Activated naive CD4-positive, alpha-beta T cell treated with anti-CD3 and anti-CD28 coated beads, Interleukin-2, amount 50 U/mL, for 72 hours (primary cell): ENCODE results near the gene EPS15. TPM values are rescaled to one million over a fixed set of nuclear protein-coding genes. Genes with fewer than 3 reads are reported as not detected.
"Not testable (repeated sequence)": the region's sequence is repeated elsewhere in the genome, so short reads cannot be mapped to it uniquely, and the experiment has no call there.

Experiments used
- ATAC-seq, 2 donors: fragments of 150-1000 bp; cut with Tn5 transposase; 2 replicates each; pipeline ENCODE4 v1.10.0; 2021; ENCODE audit warnings: mild to moderate bottlenecking in 2 of 2, moderate library complexity in 2 of 2
- DNase-seq, 2 donors: peaks; one replicate each; pipeline ENCODE4 v3.0.0; 2021 to 2022; ENCODE audit warnings: low spot score in 2 of 2
- H3K27ac Mint-ChIP-seq, 2 donors: one replicate each; pipeline ENCODE4 v1.8.0; 2022; ENCODE audit warnings: mild to moderate bottlenecking in 2 of 2, mixed read lengths in 2 of 2
- H3K36me3 Mint-ChIP-seq, 2 donors: one replicate each; pipeline ENCODE4 v1.8.0; 2022; ENCODE audit warnings: mixed read lengths in 2 of 2
- H3K9me3 Mint-ChIP-seq, 2 donors: one replicate each; pipeline ENCODE4 v1.8.0; 2022; ENCODE audit warnings: mixed read lengths in 2 of 2
- total RNA-seq, 2 donors: library from RNA; stranded (reverse); gene quantifications; one replicate each; pipeline ENCODE4 v1.2.3, GENCODE V29; 2022

Gene EPS15
- total RNA-seq, 2 donors from 2014 or later = 56.4 to 59.9 TPM

DNA sequence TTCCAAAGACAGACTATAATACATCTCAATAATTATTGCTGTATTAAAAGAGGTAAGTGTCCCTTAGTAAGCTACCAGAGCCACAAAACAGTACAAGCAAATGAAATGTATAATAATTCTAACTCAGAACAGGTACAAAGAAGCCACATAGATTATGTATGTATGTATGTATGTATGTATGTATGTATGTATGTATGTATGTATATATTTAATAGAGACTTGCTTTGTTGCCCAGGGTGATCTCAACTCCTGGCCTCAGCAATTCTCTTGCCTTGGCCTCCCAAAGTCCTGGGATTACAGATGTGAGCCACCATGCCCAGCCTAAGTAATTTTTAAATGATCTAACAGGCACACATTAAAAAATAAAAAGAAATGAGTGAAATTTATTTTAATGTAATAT is 86.9 kb downstream of the EPS15 start:
- H3K36me3 Mint-ChIP-seq = peaks cover 16 to 35% of the 10 kb centered on the region in 2 donors

DNA sequence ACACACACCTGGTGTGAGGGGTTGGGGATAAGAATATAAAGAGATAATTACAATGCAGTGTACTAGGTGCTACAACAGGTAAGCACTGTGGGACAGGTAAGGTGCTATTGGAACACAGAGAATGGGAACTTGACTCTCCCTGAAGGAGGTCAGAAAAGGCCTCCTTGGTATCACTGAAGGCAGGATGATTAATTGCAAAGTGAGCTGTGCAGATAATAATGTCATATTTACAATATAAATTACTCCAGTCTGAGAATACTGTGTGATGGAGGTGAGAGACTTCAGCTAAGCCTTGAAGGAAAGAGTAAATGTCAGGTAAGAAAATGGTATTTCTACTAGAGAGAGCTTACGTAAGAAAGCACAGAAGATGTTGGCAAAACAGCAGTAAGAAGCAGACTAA is 91.6 kb downstream of the EPS15 start:
- no peak for DNase-seq
- H3K36me3 Mint-ChIP-seq = peaks cover 12 to 29% of the 10 kb centered on the region in 2 donors

More for the DNA sequence above, 86.9 kb downstream of the EPS15 start:
- Mint-ChIP-seq H3K27ac (no peak overlapping the region), H3K9me3 (no peaks in the 10 kb centered on the region)
- DNase-seq (no peak), ATAC-seq (no peak)

DNA sequence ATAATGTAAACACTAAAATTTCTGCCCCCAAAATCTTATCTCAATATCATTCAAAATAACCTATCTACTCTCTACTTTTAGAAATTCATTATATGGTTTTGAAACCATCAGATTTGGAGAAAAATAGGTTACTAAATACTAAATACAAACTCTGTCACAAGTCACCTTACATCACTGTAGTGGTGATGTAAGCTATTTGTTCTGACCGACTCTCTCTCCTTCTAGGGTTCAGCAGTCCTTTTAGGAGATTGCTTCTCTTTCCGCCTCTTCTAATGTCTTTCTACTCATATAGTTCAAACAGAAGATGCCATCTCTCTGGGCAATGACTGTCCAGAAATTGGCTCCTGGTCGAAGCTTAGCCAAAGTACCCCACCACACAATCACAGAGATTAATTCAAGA is 93.1 kb downstream of the EPS15 start:
- DNase-seq = no peak
- Mint-ChIP-seq H3K27ac (no peak overlapping the region), H3K9me3 (no peaks in the 10 kb centered on the region), H3K36me3 (peaks cover 12 to 29% of the 10 kb centered on the region in 2 donors)
- no peak for ATAC-seq

More for the DNA sequence above, 91.6 kb downstream of the EPS15 start:
- no peak for ATAC-seq
- H3K27ac Mint-ChIP-seq = no peak overlapping the region
- H3K9me3 Mint-ChIP-seq = no peaks in the 10 kb centered on the region

DNA sequence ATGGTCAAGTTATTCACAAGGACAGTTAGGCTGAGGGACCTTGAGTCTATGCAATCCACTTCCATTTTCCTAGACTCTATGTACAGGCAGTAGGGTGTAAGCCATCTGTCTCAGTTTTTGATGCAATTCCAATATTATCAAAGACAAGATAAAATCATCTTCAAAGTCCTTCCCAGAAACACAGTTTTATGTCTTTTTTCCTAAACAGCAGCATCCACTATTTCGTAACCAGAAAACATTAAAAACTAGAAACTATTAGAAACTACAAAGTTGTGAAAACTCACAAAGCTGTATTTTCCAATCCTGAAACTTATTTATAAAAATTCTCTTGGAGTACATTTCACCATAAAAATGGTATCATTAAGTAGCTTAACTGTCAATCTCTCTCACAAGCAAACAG is 93.8 kb downstream of the EPS15 start:
- Mint-ChIP-seq H3K27ac (no peak overlapping the region), H3K36me3 (peaks cover 17 to 29% of the 10 kb centered on the region in 2 donors), H3K9me3 (no peaks in the 10 kb centered on the region)
- ATAC-seq = no peak
- no peak for DNase-seq

DNA sequence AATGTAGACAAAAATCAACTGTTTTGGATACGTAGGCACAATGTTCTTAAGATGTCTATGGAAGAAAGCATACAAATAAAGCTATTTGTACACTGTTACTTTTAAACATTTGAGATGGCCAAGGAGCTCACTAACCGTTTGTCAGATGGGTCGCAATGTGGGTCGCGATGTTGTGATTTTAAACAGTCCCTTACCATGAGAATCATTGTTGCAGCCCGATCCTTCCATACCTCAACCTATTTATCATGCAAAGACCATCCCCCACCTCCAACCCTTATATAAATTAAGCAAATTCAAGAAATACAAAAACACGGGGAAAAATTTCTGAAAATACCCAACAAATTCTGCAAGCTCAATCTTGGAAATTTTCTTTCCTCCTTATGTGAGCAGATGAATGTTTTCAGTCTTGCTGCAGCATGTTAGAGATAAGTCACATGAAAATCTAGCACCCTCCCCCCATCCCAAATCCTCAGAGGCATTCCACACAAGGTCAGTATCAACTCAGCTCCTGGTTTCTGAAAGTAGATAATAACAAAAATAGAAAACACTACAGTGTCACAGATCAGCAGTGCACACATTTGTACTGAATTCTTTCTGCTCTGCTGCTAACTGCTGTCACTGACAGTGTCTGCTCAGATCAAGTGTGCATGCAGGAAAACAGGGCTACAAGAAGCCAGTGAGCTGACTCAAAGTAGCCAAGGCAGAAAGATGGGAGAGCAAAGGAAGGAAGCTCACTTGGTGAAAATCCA is 95.8 kb downstream of the EPS15 start:
- Mint-ChIP-seq H3K36me3 (peaks cover 16 to 19% of the 10 kb centered on the region in 2 donors), H3K27ac (peak overlapping the region in 1 of 2 donors; percentile 48), H3K9me3 (no peaks in the 10 kb centered on the region)
- no peak for DNase-seq
- no peak for ATAC-seq

DNA sequence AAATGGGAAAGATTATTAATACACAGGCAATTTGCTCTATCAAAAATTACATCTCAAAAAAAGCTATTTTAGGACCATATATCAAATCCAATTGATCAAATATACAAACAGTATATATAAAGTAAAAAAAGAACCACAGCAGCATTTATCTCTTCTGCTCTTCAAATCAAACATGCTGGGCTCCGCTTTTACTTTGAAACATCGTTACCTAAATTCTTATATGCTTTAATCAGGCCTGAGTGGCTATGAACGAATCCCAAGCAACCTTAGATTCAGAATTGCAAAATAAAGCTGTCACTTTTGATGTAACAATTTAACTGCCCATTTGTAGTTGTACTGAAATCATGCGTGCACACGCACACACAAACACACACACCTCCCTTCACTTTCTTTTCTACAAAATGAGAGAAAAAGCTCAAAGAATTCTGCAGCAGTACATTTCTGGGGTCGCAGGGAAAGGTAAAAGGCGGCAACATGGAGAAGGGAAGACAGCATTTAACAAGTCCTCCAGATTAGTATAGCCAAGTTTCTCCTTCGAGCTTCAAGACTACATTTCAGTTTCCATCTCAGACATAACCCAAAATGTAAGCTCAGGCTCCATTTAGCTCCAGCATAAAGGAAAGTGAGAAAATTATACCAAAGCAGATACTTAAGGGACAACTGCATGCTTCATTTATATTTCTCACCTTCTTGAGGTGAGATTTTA is 96.5 kb downstream of the EPS15 start:
- Mint-ChIP-seq H3K36me3 (peaks cover 9 to 12% of the 10 kb centered on the region in 2 donors), H3K9me3 (no peaks in the 10 kb centered on the region), H3K27ac (peak overlapping the region; percentile 29 to 37)
- ATAC-seq (no peak), DNase-seq (no peak)

DNA sequence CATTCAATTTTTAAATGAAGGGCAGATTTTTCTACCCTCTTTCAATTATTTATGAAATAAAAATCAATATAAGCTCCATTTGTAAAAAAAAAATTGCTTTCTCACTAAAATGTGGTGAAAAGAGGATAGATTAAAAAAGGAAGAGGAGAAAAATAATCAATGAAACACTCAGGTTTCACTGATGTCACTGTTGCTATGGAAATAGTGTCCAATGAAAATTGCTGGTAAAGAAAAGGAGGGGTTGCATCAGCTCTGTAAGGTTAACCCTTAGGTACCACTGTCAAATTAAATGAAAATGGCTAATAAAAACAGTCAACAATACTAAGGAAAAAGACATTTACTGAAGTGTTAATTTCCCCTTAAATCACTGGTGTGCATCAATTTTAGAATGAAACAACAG is 97.1 kb downstream of the EPS15 start:
- H3K27ac Mint-ChIP-seq = peak overlapping the region in 1 of 2 donors; percentile 55
- DNase-seq (no peak), ATAC-seq (peak; percentile 67 to 75)
- no peaks in the 10 kb centered on the region for H3K9me3 Mint-ChIP-seq
- peaks cover 5 to 6% of the 10 kb centered on the region in 2 donors for H3K36me3 Mint-ChIP-seq

DNA sequence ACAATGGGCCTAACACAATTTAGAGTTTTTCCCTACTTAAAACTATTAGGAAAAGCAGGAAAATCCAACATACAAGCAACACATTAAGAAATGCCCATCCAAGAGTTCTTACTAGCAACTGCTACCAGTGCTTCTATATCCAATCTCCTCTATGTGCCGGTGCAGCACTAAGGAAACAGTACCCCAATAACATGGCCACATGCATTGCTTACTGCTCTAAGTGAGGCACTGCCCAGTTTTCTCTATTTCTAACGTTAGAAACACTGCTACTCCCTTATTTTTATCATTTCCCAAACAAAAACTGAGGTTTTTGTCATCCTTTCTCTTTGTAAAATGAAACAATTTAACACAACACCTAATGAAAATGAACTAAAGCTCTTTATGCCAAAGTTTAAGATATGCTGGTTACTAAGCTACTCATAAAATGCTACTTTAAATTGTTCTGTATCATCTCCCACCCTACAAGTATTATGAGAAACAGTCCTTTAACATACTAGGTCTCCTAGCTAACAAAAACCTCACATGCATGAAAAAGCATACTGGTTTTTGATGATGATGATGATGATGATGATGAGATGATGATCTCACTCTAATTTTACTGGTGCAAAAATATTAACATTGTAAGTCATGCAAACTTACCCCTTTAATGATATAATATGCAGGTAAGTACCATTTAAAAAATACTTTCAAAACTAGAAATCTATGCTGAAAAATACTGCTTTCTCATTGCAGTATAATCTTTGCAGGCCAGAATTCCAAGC is 98.0 kb downstream of the EPS15 start:
- Mint-ChIP-seq H3K36me3 (peaks cover 3 to 5% of the 10 kb centered on the region in 2 donors), H3K9me3 (no peaks in the 10 kb centered on the region)

DNA sequence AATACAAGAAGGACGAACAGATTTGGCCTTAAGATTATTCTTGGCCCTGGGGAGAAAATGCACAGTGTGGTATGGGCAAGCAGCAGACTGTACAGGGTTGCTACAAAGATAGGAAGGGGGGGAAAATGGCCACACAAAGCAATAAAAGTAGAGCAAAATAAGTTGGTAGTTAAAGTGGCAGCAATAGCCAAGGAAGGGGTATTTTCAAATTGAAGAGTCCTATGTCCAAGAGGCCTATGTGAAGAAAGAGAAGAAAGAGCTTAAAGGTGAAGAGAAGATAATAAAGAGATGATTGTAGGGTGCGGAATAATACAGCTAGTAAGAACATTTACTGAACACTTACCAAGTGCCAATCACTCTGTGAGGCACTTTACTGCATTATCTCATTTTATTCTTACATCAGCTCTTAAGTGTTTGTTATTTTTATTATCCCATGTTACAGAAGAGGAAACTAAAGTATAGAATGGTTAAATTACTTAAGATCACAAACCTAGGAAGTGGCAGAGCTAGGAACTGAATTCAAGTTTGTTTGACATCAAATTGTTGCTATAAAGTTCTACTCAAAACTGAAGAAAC is 100.6 kb downstream of the EPS15 start:
- Mint-ChIP-seq H3K36me3 (peaks cover 0 to 5% of the 10 kb centered on the region in 2 donors), H3K27ac (no peak overlapping the region), H3K9me3 (no peaks in the 10 kb centered on the region)
- ATAC-seq (no peak), DNase-seq (no peak)

More for the DNA sequence above, 98.0 kb downstream of the EPS15 start:
- no peak overlapping the region for H3K27ac Mint-ChIP-seq
- ATAC-seq (no peak), DNase-seq (no peak)

DNA sequence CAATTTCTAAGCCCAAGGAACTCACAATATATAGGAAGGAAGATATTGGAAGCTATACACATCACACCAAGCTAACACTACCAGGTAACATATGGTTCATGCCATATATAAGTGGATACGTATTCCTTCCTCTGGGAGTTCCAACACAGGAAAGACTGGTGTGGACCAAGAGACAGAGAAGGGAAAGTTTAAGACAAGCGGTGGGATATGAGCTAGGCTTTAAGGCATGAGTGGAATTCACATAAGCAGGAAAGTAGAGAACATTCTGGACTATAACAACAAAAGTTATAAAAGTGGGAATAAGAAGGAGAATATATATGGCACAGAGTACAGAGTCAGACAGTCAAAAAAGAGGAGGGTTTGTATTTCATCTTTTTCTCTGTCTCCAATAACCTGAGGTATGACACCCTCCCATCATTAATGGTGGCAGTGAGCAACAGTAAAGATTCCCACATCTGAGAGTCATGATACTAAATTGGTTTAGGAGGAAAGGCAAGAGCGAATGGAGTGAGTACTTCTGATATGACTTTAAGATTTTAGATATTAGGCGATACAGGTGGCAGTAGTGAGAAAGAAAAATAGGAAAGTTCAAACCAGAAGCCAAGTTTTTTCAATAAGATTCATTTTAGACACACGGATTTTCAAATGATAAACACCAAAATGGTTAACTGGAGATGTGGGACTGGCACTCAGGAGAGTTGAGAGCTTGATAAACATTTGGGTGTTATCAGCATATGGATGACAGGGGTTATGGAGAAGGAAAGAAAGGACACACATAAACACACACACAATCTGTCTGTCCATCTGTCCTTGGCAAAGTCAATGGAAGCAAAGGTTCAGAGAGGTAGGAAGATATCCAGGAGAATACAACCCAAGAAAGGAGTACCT is 101.3 kb downstream of the EPS15 start:
- ATAC-seq (no peak), DNase-seq (no peak)
- Mint-ChIP-seq H3K9me3 (no peaks in the 10 kb centered on the region), H3K27ac (no peak overlapping the region), H3K36me3 (peaks cover 0 to 10% of the 10 kb centered on the region in 2 donors)

DNA sequence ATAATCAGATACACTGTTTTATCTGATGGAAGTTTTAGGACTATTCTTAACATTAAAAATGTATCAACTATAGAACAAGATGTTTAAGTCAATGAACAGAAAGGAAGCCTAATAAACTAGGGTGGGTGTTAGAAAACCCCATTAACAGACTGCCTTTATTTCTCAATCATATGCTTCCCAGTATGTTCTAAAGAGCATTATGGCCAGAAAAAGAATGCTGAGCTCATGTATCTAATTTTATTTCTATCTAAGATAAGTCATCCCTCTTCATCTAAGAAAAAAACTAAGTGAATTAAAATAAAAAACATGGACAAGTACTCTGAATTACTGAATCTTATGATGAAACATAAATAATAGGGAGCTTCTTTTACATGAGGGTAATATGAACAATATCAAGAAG is 102.2 kb downstream of the EPS15 start:
- ATAC-seq = no peak
- peaks cover 2 to 13% of the 10 kb centered on the region in 2 donors for H3K36me3 Mint-ChIP-seq
- no peaks in the 10 kb centered on the region for H3K9me3 Mint-ChIP-seq
- no peak overlapping the region for H3K27ac Mint-ChIP-seq
- DNase-seq = no peak

DNA sequence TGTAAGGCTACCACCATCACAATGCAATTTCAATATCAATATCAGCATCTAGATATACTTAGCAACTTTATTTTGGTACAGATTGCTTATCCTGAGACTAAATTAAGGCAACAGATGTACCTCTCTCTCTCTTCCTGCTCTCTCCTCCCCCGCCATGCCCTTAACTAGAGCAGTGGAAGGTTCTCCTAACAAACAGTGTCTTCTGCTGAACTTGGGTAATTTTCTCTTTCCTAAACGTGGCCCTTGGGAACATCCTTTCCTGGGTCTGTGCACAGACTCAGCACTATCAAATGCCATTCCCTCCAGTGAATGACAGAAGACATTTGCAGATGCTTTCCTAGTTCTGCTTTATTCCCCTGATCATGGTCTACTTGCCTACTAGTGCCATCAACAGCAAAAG is 103.1 kb downstream of the EPS15 start:
- ATAC-seq = no peak
- no peaks in the 10 kb centered on the region for H3K9me3 Mint-ChIP-seq
- peaks cover 5 to 12% of the 10 kb centered on the region in 2 donors for H3K36me3 Mint-ChIP-seq
- no peak for DNase-seq
- no peak overlapping the region for H3K27ac Mint-ChIP-seq

DNA sequence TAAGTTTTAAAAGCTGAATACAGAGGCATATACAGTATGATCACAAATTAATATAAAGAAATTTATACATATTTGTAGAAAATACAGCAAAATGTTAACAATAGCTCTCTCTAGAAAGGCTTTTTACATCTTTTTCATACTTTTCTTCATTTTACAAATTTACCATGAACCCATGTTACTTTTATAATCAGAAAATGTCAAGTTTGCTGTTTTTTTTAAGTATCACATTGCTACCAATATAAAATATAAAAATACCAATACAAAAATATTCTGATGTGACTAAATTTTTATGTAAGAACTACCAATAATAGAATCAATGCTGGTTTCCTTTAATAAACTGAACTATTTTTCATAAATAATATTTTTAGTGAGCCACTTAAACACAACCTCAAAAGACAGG is 104.3 kb downstream of the EPS15 start:
- H3K9me3 Mint-ChIP-seq = no peaks in the 10 kb centered on the region

DNA sequence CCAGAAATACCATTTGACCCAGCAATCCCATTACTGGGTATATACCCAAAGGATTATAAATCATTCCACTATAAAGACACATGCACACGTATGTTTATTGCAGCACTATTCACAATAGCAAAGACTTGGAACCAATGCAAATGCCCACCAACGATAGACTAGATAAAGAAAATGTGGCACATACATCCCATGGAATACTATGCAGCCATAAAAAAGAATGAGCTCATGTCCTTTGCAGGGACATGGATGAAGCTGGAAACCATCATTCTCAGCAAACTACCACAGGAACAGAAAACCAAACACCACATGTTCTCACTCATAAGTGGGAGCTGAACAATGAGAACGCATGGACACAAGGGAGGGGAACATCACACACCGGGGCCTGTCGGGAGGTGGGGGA is 107.2 kb downstream of the EPS15 start:
- not testable (repeated sequence) for H3K27ac Mint-ChIP-seq, H3K9me3 Mint-ChIP-seq, ATAC-seq, DNase-seq, H3K36me3 Mint-ChIP-seq

More for the DNA sequence above, 104.3 kb downstream of the EPS15 start:
- DNase-seq = no peak
- Mint-ChIP-seq H3K36me3 (peaks cover 5 to 8% of the 10 kb centered on the region in 2 donors), H3K27ac (no peak overlapping the region)
- no peak for ATAC-seq

DNA sequence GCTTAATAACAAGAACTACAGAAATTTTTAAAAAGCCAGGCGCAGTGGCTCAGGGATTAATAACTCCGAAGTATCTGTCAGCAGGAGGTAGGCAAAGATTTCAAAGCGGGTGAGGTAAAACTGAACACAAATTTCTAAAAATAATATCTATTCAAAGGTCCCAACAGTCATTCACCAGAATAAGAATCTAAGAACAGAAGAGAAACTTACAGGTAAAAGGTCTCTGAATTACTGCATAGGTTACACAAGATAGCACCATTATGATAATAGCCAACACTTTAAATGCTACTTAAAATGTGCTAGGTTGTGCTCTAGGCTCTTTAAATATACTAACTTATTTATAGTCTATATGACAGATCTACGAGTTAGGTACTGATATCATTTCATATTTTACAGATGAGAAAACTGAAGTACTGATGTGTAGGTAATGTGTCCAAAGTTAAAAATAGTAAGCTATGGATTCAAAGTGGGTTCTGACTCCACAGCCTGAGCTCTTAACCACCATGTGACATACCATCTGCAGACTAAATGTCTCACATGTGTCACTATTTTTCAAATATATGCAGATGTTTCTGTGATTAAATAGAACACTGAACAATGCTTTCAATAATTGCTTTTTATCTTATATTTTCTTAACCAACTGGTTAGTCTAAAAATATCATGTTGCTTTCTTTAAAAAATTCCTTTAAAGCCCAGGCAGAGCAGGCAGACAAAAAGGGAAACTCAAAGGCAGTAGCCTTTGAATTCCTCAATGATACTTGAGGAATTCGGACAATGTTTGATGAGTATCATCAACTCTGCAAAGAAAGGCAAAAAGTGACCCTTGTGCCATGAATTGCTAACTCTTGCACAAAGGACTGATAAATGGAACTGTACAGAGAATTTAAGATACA is 108.3 kb downstream of the EPS15 start:
- no peaks in the 10 kb centered on the region for H3K9me3 Mint-ChIP-seq
- H3K27ac Mint-ChIP-seq = no peak overlapping the region
- DNase-seq (no peak), ATAC-seq (no peak)
- peaks cover 8% of the 10 kb centered on the region in 2 donors for H3K36me3 Mint-ChIP-seq
